OCI-M2 (cell line): ENCODE data around the gene ZNF155.

ENCODE experiments used
- DNase-seq: peaks from one replicate; lab custom pipeline; 2025; ENCODE audit not compliant: unreplicated experiment; lab: John Stamatoyannopoulos, UW

Gene ZNF155

GRCh38 chr19:44003461-44004009, 19.5 kb downstream of the ZNF155 start:
- no peak for DNase-seq

DNA sequence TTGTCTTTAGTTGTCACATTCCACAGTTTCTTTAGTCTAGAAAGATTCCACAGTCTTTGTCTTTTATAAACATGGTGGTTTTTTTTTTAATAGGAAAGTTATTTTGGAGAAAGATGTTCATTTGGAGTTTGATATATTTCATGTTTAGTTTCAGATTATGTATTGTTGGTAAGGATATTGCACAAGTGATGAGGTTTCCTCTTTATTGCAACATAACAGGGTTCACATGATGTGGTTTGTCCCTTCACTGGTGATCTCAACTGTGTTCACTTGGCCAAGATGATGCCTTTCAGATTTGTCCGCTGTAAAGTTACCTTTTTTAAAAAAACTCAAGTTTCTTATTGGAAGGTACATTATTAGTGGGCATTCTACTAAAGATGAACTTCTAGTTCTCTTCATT, 22.0 kb downstream of the ZNF155 start:
- no peak for DNase-seq

DNA sequence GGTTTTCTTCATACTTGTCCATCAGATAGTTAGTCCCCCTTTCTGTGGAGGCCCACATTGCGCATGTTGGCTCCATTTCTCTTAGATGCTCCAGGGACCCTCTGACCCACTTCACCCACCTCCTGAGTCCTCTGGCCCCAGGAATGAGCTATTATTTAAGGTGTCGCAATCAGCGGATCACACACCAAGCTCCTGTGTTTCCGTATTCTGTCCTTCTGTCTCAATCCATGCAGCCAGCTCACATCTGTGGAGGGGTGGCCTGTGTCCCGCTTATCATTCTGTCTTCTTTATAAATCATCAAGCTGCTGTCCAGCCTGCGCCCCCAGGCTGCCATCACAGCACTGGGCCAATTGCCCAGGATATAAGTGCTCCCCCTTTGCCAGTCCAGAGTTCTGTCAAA, 23.5 kb downstream of the ZNF155 start:
- DNase-seq: no peak

GRCh38 chr19:44010468-44010867, 26.5 kb downstream of the ZNF155 start:
- DNase-seq: no peak

GRCh38 chr19:44019498-44019897, 35.5 kb downstream of the ZNF155 start:
- DNase-seq: no peak

GRCh38 chr19:44021221-44021620, 37.2 kb downstream of the ZNF155 start:
- DNase-seq: no peak

DNA sequence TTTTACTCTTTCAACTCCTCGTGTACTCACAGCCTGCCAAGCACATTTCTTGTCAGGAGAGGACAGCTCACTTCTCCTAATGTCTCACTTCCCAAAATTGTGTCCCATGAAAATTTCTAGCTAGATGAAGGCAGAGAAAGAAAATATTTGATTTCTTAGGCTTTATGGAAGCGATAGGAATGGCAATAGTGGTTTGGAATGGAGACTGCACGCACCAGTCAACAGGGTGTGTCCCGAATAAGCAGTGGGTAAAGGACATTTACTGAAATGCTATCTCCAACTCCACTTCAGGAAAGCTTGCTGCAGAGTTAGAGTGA, 40.9 kb downstream of the ZNF155 start:
- DNase-seq: no peak

DNA sequence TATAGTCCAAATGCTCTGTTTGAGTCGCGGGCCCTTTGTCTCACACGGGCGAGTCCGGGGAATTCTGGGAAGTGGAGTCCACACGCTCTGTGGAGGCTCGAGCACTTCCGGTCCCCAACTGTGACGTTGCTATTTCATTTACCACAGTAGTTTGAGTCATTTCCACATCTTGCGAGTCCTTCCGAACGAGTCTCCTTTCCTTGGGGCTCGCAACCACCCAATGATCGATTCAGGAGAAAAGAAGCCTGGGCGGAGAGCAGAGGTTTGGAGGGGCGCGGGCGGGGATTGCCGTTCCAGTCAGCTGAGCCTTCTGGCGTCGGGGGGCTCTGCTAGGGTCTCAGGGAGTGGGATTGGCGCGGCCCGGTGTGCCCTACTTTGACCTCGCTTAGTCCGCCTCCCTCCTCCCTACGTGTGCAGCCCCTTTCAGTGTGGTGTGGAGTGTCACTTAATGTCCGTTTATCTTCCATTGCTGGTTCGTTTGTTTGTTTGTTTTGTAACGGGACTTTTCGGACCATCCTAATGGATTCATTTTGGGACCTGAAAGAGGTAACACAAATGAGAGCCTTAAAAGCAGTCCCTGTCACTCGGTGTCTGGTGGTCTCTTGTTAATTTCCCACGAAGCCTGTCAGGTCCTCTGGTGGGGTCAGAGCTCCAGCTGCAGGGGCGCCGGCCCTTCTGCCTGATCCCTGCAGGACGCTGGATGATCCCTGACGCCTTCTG, 41.4 kb downstream of the ZNF155 start, which contains the start of gene ZNF222:
ZNF222 (plus strand) TSS at position 163 of the 720 bp plus-strand sequence; CDS start at position 221, 58 bp downstream.
- DNase-seq: peak; percentile 85

DNA sequence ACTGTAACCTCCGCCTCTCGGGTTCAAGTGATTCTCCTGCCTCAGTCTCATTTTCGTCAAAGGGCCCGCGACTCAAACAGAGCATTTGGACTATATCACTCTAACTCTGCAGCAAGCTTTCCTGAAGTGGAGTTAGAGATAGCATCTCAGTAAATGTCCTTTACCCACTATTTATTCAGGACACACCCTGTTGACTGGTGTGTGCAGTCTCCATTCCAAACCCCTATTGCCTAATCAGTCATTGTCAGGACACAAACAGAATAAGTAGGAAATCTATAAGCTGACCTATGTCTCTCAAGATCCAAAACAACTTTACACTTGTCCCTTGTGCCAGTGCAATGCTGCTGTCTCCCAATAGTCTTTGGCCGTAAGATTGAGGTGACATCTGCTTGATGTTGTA, 42.6 kb downstream of the ZNF155 start:
- DNase-seq: no peak

DNA sequence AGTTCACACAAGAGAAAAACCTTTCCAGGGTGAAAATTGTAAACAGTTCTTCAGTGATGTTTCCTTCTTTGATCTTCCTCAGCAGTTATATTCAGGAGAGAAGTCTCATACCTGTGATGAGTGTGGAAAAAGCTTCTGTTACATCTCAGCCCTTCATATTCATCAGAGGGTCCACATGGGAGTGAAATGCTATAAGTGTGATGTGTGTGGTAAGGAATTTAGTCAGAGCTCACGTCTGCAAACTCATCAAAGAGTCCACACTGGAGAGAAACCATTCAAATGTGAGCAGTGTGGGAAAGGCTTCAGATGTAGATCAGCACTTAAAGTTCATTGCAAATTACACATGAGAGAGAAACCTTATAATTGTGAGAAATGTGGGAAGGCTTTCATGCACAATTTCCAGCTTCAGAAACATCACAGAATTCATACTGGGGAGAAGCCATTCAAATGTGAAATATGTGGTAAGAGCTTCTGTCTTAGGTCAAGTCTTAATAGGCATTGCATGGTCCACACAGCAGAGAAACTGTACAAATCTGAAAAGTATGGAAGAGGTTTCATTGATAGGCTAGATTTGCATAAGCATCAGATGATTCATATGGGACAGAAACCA, 48.1 kb downstream of the ZNF155 start:
- no peak for DNase-seq

DNA sequence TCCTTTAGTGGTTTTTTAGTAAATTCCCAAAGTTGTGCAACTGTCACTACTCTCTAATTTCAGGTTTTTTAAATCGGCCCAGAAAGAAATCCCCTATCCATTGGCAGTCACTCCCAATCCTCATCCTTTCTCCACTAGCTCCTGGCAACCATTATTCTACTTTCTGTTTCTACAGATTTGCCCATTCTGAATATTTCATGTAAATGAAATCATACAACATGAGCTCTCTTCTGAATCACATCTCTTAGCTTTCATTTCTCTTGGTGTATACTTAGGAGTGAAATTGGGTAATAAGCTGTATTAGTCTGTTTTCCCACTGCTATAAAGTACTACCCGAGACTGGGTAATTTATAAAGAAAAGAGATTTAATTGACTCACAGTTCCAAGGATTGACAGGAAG, 58.2 kb downstream of the ZNF155 start:
- DNase-seq: no peak
